ES-I3 (cell line): ENCODE measurements around the gene IER5.

ENCODE experiments used
- H3K36me3 ChIP-seq: 2 replicates; pipeline ENCODE4 v1.6.1; 2013; ENCODE audit warnings: mild to moderate bottlenecking, low read length, control low read depth, moderate library complexity; ENCODE audit not compliant: insufficient read depth
- H3K4me1 ChIP-seq: 2 replicates; pipeline ENCODE4 v1.6.1; 2013; ENCODE audit warnings: mild to moderate bottlenecking, control low read depth, low read length; ENCODE audit not compliant: insufficient read depth
- H3K9ac ChIP-seq: 2 replicates; pipeline ENCODE4 v1.6.1; 2013; ENCODE audit warnings: low read depth, mild to moderate bottlenecking, low read length, moderate library complexity
- H3K9me3 ChIP-seq: 2 replicates; pipeline ENCODE4 v1.6.1; 2013; ENCODE audit warnings: mild to moderate bottlenecking, low read length, moderate library complexity; ENCODE audit not compliant: control insufficient read depth, insufficient read depth

The IER5 gene

DNA sequence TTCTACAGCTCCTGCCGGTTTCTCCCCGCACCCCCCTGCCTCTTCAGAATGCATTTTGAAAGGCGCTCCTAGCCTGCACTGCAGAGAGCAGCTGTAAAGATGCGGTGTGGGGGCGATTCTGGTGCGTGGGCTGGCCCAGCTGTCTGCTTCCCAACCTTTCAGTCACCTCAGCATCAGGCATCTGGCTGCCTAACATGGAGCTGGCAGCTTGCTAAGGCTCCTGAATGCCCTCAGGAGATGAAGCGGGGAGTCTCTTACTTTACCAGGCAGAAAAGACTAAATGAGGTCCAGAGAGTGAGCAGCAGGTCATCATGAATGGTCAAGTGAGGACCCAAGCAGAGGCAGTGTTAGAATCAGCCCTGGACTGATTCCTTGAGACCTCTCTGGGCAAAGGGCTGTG, 8.7 kb downstream of the IER5 start:
- no peak overlapping the region for H3K9ac ChIP-seq
- no peaks in the 10 kb centered on the region for H3K9me3 ChIP-seq
- no peaks in the 10 kb centered on the region for H3K36me3 ChIP-seq
- peaks cover 60% of the 10 kb centered on the region for H3K4me1 ChIP-seq

DNA sequence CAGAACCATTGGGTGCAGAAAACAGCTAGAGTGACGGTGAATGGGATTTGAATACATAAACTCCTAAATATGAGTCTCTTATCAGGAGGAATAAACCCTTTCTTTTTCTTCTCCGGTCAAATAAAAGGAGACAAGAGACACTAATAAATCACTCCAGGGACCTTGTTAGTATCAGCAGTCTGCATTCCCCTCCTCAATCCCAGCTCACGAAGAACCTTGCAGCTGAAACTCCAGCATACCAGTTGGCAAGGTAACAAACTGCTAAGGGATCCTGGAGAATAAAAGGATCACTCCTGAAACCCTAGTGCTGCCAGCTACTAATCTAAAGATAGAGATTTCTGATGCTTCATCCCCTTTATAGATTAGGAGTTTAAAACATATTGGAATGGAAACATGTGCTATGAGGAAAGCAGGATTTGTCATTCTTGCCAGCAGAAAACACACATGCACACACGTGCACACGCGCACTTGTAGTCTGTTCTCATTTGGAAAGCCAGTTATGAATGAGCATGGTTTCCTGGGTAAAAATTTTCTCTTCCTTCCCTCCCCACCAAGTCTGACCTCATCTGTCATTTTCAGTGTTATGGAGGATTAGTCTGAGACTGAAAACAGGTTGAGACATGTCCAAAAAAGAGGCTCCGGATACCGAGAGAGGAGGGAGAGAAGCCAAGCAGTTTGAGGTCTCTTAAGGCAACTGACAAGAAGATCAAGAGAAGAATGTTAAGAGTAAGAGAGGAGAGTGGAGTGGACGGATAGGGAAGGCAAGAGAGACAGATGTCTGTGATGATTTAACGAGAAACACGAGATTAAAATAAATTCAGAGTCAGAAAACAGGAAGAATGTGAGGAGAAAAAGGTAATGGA, 10.9 kb downstream of the IER5 start:
- Histone ChIP-seq H3K9me3 (no peaks in the 10 kb centered on the region), H3K4me1 (peaks cover 68% of the 10 kb centered on the region), H3K9ac (no peak overlapping the region)

DNA sequence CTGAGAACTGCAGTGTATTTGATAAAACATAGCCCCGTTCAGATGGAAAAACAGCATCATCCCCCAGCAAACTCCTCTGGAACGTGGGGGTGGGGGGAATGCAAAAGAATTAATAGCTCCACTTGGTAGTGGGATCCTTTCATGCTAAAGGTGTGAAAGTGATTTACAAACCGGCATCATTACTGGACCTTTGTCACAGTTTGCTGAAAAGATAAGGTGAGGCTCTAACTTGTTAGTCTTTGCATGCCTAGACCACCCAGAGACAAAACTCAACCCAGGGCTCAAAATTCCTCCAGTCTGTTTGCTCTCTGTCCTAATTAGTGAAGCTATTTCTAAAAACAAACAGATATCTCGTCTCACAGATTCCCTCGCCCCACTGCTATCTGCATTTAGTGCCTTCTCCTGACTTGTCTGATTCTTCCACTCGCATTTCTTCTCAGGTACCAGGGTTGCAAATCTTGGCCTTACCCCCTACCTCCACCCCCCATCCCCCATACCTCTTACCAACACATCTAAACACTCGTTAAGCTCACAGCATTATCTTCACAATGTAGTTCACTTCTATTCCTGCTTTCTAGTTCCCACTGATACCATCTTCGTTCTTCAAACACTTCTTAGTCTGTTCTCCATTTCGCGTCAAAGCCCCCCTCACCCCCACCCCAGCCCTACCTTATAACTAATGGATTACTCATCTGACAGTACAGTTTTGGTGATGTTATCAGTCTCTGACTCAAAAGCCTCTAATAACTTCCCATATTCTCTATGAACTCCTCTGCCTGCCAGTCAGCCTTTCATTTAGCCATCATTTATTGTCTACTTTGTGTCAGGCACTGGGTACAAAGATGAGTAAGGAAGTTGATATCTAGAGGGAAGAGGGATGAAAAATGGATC, 11.8 kb downstream of the IER5 start:
- Histone ChIP-seq H3K9me3 (no peaks in the 10 kb centered on the region), H3K9ac (no peak overlapping the region), H3K36me3 (no peaks in the 10 kb centered on the region), H3K4me1 (peaks cover 59% of the 10 kb centered on the region)

More for the DNA sequence above, 10.9 kb downstream of the IER5 start:
- H3K36me3 ChIP-seq: no peaks in the 10 kb centered on the region

DNA sequence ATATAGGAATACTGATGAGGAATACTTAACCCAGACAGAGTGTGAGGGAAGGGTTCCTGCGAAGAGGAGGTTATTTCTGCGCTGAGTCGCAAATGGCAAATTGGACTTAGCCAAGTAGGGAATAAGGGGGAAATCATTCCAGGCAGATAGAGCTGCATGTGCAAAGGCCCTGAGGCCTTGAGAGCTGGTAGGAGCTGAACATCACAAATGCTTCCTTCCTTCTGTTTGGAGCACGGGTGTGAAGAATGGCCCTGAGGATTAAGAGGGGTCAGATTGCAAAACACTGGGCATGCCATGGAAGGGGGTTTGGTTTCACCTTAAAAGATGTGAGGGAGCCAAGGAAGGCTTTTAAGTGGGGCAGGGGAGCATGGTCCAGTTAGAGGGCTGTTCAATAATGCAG, 12.4 kb downstream of the IER5 start:
- Histone ChIP-seq H3K36me3 (no peaks in the 10 kb centered on the region), H3K9ac (0 out of 2 replicates have a peak overlapping the region, but pooled peaks have one; percentile 50), H3K4me1 (peaks cover 52% of the 10 kb centered on the region), H3K9me3 (no peaks in the 10 kb centered on the region)

DNA sequence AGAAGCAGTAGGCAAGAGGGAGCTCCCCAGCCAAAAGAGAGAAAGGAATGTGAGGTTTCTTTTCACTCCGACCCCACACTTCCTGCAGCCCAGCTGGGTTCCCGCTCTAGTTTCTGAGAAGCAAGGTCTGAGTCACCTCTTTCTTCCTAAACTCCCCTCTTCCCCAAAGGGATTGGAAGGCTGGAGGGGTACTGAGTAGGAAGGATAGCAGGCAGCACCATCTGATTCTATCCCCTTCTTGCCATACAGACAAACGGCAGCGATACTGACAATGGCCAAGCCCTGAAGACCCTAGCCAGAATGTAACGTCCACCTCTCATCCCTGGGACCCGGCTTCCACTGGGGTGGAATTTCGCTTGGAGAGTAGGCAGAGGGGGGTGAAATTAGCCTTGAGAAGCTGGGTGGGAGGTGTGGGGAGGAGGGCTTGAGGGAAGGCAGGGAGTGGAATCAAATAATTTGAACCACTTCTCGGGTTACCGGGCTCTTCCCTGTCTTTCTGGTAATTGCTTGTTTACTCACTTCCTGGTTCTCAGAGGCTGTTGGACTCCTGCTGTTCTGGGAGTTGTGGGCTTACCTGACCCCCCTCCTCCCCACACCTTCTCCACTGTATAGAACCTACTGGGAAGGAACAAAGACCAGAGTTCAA, 13.2 kb downstream of the IER5 start:
- Histone ChIP-seq H3K4me1 (peaks cover 45% of the 10 kb centered on the region), H3K9me3 (no peaks in the 10 kb centered on the region), H3K9ac (peak overlapping the region; percentile 50), H3K36me3 (no peaks in the 10 kb centered on the region)

DNA sequence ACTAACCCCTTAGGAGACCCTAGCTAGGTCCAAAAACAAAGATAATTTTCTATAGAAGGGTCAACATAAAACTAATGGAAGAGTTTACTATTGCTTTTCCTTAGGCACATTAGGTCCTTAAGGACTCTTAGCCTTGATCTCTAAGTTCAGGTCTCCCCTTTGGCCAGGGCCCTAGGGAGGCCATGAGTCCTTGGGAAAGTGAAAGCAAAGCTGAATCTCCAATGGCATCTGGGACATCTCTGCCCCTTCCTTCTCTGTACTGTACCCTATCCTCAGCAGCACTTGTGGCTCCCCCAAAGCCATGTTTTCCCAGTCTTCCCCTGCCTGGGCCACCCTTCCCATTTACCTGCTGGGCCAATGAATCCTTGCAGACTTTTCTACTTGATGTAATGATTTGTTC, 14.3 kb downstream of the IER5 start:
- Histone ChIP-seq H3K36me3 (no peaks in the 10 kb centered on the region), H3K9me3 (no peaks in the 10 kb centered on the region), H3K9ac (no peak overlapping the region), H3K4me1 (peaks cover 41% of the 10 kb centered on the region)

DNA sequence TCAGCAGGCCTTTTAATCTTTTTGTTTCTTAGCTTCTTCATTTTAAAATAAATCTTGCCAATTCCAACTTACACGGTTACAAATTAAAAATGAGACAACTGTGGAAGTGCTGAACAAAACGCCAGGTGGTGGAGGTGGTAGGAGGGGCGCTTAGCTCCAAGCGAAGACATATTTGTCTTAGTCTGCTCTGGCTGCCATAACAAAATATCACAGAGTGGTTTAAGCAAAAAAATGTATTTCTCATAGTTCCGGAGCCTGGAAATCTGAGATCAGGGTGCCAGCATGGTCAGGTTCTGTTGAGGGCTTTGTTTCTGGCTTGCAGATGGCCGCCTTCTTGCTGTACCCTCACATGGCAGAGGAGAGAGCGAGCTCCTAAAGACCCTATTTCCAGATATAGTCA, 14.9 kb downstream of the IER5 start:
- Histone ChIP-seq H3K4me1 (peaks cover 41% of the 10 kb centered on the region), H3K9ac (no peak overlapping the region), H3K9me3 (no peaks in the 10 kb centered on the region), H3K36me3 (no peaks in the 10 kb centered on the region)

DNA sequence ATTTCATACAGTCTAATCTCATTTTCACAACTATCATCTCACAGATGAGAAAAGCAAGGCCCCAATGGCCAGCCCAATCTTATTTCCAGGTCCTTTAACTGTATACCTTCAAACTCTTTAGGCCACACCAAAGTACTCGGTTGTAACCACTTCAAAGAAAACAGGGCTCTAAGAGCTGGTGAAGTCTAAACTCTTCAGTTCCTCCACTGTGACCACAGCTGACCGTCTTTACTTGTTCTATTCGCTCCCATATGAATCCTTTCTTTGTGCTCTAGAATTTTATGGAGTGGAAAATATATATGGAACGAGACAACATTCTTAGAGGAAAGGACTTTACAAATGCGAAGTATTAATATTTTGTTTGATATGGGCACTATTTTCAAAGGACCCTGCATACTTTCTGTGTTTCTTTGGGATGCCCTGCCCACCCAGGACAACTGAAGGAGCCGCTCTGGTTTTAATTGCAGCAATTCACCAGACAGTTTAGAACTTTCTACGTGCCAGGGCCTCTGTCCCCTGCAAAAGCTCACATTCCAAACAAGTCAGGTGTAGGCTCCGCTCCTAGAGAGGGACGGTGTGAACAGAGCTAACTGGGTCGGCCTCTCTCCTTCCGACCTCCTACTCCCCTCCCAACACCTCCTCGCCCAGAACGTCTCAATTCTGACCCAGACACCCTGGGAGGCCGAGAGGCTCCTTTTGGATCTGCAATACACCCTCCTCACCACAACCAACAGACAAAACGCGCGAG, 15.7 kb downstream of the IER5 start:
- H3K9me3 ChIP-seq: no peaks in the 10 kb centered on the region
- H3K9ac ChIP-seq: peak overlapping the region; percentile 54
- H3K36me3 ChIP-seq: no peaks in the 10 kb centered on the region
- H3K4me1 ChIP-seq: peaks cover 40% of the 10 kb centered on the region

DNA sequence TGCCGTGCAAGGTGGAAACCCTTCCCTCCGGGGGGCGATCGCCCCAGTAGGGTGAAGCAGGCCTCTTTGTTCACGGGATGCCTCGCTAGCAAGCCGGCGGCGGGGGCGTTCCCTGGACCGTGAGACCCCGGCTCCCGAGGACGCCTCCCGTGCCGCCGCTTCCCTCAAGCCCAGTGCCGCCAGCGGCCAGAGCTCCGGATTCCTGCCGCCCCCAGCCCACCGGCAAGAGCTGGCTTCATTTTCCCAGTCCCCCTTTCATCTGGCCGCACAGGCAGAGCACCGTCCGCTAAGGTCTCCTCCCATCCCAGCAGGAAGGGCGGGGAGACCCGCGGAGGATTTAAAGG, 16.3 kb downstream of the IER5 start:
- H3K36me3 ChIP-seq: no peaks in the 10 kb centered on the region
- H3K4me1 ChIP-seq: peaks cover 40% of the 10 kb centered on the region
- H3K9me3 ChIP-seq: no peaks in the 10 kb centered on the region

DNA sequence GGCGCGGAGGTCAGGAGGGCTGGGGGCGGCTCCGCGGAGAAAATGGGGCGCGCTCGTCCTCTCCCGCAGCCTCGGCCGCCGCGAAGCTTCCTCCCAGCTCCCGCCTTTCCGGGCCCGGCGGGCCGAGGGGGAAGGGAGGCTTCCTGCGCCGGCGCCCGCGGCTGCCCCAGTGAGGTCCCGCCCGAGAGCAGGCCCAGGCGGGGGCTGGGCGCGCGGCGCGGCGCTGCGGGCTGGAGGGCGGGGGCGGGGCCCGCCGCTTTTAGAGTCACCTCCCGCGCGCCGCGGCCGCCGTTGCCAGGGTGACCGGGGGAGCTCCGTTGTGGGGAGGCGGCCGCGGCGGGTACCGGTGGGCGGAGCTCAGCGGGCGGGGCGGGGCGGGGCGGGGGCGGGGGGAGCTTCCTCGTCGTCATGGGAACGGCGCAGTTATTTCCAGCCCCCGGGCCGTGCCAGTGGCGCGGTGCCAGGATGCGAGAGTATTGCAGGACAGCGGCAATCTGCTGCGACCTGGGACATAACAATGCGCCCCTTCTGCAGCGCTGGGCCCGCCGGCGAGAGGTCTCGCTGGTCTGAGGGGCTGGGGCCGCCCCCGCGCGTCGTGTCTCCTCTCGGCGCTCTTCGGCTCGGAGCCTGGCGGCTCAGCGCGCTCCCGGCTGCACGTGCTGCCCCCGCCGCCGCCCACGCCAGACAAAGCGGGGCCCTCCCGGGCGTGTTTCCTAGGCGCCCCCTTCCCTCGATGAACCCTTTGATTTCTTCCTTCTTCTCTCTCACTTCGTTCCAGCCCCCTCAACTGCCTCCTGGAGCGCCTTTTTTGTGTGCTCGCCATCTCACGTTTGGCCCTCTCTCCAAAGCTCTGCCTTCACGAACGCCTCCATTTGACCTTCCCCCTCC, 16.9 kb downstream of the IER5 start:
- H3K4me1 ChIP-seq: peaks cover 38% of the 10 kb centered on the region
- H3K9ac ChIP-seq: peak overlapping the region; percentile 54
- no peaks in the 10 kb centered on the region for H3K36me3 ChIP-seq
- H3K9me3 ChIP-seq: no peaks in the 10 kb centered on the region

More for the DNA sequence above, 16.3 kb downstream of the IER5 start:
- peak overlapping the region; percentile 54 for H3K9ac ChIP-seq

DNA sequence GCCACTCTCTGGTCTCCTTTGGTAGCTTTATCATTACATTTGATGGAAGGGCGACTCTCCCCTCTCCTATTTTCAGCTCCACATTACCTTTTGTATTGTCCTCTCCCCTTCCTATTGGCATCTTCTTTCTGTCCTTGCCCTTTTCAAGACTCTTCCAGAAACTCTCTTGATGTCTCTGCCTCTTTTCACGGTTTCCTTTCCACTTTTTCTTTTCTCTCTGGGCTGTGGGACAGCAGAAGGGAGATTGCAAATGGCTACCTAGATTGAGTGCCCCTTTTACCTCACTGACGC, 17.5 kb downstream of the IER5 start:
- Histone ChIP-seq H3K4me1 (peaks cover 33% of the 10 kb centered on the region), H3K36me3 (no peaks in the 10 kb centered on the region), H3K9me3 (no peaks in the 10 kb centered on the region), H3K9ac (peak overlapping the region; percentile 45; the same call in 1 of the 2 replicates)

DNA sequence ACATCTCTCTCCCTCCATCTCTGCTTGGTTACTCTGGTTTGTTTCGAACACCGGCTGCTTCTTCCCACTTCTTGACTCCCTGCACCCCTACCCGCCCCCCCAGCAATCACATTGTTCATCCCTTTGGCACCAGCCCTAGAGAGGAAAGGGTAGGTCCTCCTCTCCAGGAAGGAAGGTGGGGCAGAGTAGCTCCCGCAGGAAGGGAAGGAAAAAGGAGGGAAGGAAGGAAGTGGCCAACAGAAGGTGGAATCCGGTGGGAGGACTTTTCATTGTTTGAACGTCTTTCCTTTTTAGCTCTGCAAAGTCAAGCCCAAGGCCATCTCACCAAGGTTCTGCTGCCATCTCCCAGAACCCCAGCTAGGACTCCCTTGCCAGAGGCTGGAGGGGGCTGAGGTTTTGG, 18.0 kb downstream of the IER5 start:
- Histone ChIP-seq H3K9me3 (no peaks in the 10 kb centered on the region), H3K9ac (no peak overlapping the region), H3K36me3 (no peaks in the 10 kb centered on the region), H3K4me1 (peaks cover 29% of the 10 kb centered on the region)

DNA sequence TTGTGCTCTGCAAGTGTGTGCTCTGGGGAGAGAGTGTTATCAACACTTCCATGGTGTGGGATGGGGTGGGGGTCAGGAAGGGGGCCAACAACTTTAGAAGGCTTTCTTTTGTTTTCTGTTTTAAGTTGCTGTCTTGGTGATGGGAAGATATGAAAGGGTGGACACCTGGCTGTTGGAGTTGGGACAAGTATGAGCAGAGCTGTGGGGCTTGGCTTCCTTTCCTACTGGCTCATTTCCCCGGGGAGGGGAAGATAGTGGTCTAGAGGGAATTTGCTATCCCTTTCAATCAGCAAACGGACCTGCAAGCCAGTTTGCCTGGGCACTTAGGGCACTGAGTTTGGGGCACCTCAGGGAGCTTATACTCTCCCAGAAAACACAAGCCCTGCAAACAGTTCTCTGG, 19.2 kb downstream of the IER5 start:
- H3K4me1 ChIP-seq: peaks cover 22% of the 10 kb centered on the region
- no peaks in the 10 kb centered on the region for H3K36me3 ChIP-seq
- no peaks in the 10 kb centered on the region for H3K9me3 ChIP-seq
- no peak overlapping the region for H3K9ac ChIP-seq
